ENCODE measurements around the gene EDIL3. TPM values are rescaled to one million over a fixed set of nuclear protein-coding genes. Genes with fewer than 3 reads are reported as not detected.

Gene EDIL3
- total and polyA plus RNA-seq, 4 donors: 8.3 to 66.0 (median 11.0) TPM

GRCh38 chr5:84393969-84394368, 9.3 kb upstream of the EDIL3 start:
- Histone ChIP-seq H3K36me3 (ENCODE audit: control insufficient read depth in 4 of 4, insufficient read depth in 4 of 4, low read length in 4 of 4) (no peaks in the 10 kb centered on the region), H3K9me3 (ENCODE audit: control insufficient read depth in 4 of 4, insufficient read depth in 3 of 4, low read length in 3 of 4) (no peaks in the 10 kb centered on the region), H3K27ac (ENCODE audit: low read depth in 1 of 2, low read length in 1 of 2) (no peak overlapping the region), H3K4me1 (ENCODE audit: control insufficient read depth in 5 of 5, insufficient read depth in 5 of 5, low read length in 5 of 5) (no peaks in the 10 kb centered on the region), H3K9ac (ENCODE audit: insufficient read depth in 1 of 2, low read length in 2 of 2) (no peak overlapping the region), H3K4me3 (no peak overlapping the region), H3K27me3 (ENCODE audit: control insufficient read depth in 3 of 3, insufficient read depth in 3 of 3, low read length in 2 of 3) (no peaks in the 10 kb centered on the region)
- DNase-seq: no peak
- no peak for ATAC-seq (ENCODE audit: insufficient read depth, low FRiP score)
- WGBS, 2 donors: 88% methylated on average over 6 of the region's 6 CpGs
- TF ChIP-seq CTCF (IDR thresholded peaks at IDR 0.05; ENCODE audit: control extremely low read depth, extremely low read depth): no peak

GRCh38 chr5:84392836-84393235, 8.2 kb upstream of the EDIL3 start:
- no peak for TF ChIP-seq CTCF (IDR thresholded peaks at IDR 0.05; ENCODE audit: control extremely low read depth, extremely low read depth)
- H3K4me3 ChIP-seq: no peak overlapping the region
- 89 to 90% methylated on average over 2 of the region's 2 CpGs for WGBS, 2 donors
- ATAC-seq (ENCODE audit: insufficient read depth, low FRiP score) (no peak), DNase-seq (no peak)
- no peak overlapping the region for H3K27ac ChIP-seq (ENCODE audit: low read depth in 1 of 2, low read length in 1 of 2)
- H3K4me1 ChIP-seq (ENCODE audit: control insufficient read depth in 5 of 5, insufficient read depth in 5 of 5, low read length in 5 of 5): no peaks in the 10 kb centered on the region
- no peak overlapping the region for H3K9ac ChIP-seq (ENCODE audit: insufficient read depth in 1 of 2, low read length in 2 of 2)
- no peaks in the 10 kb centered on the region for H3K27me3 ChIP-seq (ENCODE audit: control insufficient read depth in 3 of 3, insufficient read depth in 3 of 3, low read length in 2 of 3)
- H3K36me3 ChIP-seq (ENCODE audit: control insufficient read depth in 4 of 4, insufficient read depth in 4 of 4, low read length in 4 of 4): no peaks in the 10 kb centered on the region
- no peaks in the 10 kb centered on the region for H3K9me3 ChIP-seq (ENCODE audit: control insufficient read depth in 4 of 4, insufficient read depth in 3 of 4, low read length in 3 of 4)

- no peak overlapping the region for H3K4me3 ChIP-seq
- ATAC-seq (ENCODE audit: insufficient read depth, low FRiP score): no peak
- WGBS, 2 donors: 56 to 72% methylated on average over 2 of the region's 2 CpGs
Measured at GRCh38 chr5:84385705-84386104, 1.0 kb upstream of the EDIL3 start.

More at GRCh38 chr5:84385705-84386104, 1.0 kb upstream of the EDIL3 start:
- H3K36me3 ChIP-seq (ENCODE audit: control insufficient read depth in 4 of 4, insufficient read depth in 4 of 4, low read length in 4 of 4): no peaks in the 10 kb centered on the region
- H3K9me3 ChIP-seq (ENCODE audit: control insufficient read depth in 4 of 4, insufficient read depth in 3 of 4, low read length in 3 of 4): no peaks in the 10 kb centered on the region
- H3K4me1 ChIP-seq (ENCODE audit: control insufficient read depth in 5 of 5, insufficient read depth in 5 of 5, low read length in 5 of 5): peaks cover 0 to 18% (median 0%) of the 10 kb centered on the region in 5 donors
- DNase-seq: no peak
- no peak overlapping the region for H3K27ac ChIP-seq (ENCODE audit: low read depth in 1 of 2, low read length in 1 of 2)
- no peak for TF ChIP-seq CTCF (IDR thresholded peaks at IDR 0.05; ENCODE audit: control extremely low read depth, extremely low read depth)
- H3K9ac ChIP-seq (ENCODE audit: insufficient read depth in 1 of 2, low read length in 2 of 2): no peak overlapping the region
- no peaks in the 10 kb centered on the region for H3K27me3 ChIP-seq (ENCODE audit: control insufficient read depth in 3 of 3, insufficient read depth in 3 of 3, low read length in 2 of 3)

Measured in lung (tissue), 12 donors.